ENCODE measurements around the gene AP4S1.

AP4S1 gene

GRCh38 chr14:31006703-31007102 is 18.7 kb upstream of the AP4S1 start:
- no peak for DNase-seq (ENCODE audit: low read depth in 2 of 2)

GRCh38 chr14:31009836-31010574 is 15.4 kb upstream of the AP4S1 start:
- DNase-seq (ENCODE audit: low read depth in 2 of 2) = no peak

DNA sequence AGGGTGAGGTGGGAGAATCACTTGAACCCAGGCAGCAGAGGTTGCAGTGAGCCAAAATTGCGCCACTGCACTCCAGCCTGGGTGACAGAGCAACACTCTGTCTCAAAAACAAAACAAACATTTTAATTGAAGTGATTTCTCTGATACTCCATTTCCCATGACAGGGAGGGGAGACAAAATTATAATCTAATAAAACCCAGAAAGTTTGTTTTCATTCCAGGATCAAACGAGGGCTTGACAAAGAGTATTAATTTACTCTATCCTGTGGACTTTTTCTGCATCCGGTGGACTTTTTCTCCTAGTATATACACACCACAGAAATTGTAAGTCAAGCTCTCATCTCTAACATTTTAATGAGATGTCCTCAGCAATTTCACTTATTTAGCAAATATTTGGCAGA is 14.5 kb upstream of the AP4S1 start:
- DNase-seq (ENCODE audit: low read depth in 2 of 2) = no peak

GRCh38 chr14:31013841-31014240 is 11.6 kb upstream of the AP4S1 start:
- no peak for DNase-seq (ENCODE audit: low read depth in 2 of 2)

GRCh38 chr14:31018057-31018645 is 7.3 kb upstream of the AP4S1 start:
- no peak for DNase-seq (ENCODE audit: low read depth in 2 of 2)

DNA sequence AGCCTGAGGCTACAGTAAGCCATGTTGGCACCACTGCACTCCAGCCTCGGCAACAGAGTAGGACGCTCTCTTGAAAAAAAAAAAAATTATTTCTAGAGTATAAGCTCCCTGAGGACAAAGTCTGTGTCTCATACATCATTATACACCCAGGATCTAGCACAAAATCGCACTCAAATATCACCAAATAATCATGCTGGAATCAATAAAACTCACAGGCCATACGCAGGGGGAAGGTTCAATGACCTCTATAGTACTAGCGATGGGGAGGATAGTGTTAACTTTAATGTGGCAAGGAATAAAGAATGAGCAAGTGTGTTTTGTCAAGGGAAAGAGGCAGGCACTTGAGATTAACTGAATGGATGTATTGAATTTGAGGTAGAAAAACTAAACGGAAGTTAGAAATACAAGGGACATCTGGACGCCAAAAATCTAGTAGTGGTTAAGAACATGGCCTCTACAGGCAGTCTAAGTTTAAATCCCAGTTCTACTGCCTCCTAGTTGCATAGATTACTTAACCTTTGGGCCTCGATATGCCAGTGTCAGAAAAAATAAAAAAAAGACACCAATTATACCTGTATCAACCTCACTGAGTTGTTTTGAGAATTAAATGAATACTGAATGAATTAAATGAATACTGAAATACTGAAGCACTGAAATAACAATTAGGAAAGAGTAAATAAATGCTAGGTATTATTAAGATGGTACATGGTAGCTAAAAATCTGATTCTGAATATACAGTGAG is 4.4 kb upstream of the AP4S1 start:
- DNase-seq (ENCODE audit: low read depth in 2 of 2) = no peak

GRCh38 chr14:31021576-31021949 is 3.9 kb upstream of the AP4S1 start:
- DNase-seq (ENCODE audit: low read depth in 2 of 2) = no peak

- DNase-seq (ENCODE audit: low read depth in 2 of 2) = no peak
These were observed 3.1 kb upstream of the AP4S1 start for GRCh38 chr14:31022386-31022785.

GRCh38 chr14:31024010-31024480 is 1.4 kb upstream of the AP4S1 start:
- no peak for DNase-seq (ENCODE audit: low read depth in 2 of 2)

DNA sequence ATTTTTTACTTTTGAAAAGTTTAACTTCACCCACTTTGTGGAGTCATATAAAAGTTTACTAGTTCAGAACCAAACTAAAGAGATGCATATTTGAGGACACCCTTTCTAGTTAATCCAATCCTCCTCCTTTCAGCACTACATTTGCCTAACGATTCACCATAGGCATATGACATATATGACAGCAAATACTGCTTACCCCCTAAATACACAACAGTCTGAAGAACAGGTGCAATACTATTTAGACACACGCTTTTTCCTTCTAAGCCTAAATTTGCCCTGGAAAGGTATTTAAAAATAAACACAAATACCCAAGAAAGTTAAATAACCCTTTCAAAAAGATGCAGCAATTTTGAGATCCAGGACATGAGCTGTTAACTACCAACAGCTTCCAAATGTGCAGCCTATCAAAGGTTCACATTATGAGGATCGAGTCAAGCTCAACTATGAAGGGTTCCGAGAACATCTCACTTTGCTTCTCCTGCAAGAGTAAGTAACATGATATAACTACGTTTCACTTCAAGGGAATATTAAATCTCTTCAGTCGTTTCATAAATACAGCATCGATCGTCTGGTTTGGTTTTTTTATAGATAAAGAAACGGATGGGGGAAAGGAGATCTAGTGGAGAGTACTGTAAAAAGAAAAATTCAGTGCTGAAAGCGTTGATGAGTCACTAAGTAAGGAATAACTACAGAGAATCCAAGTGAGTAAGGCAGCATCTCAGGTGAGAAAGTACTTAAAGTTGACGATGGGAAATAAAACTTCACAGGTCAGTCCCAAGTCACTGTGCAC is 677 bp upstream of the AP4S1 start:
- DNase-seq (ENCODE audit: low read depth in 2 of 2) = no peak

DNA sequence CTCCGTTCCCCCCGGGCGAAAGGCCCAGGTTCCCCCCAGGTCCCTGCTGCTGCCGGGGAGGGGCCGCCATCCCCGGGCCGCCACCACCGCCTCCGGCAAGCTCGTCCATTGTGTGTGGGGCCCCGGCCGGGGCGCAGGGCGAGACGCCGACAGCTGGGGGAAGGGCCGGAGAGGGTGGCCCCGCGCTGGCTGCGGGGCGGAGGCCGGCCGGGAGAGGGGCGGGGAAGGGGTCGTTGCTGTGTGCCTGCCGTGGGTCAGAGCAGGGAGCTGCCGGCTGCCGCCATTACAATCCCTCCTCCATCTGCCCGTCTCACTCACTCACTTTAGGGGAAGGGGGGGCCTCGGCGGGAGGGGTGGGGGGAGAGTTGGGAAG is 614 bp downstream of the AP4S1 start, which contains the start of gene STRN3:
TSS of gene STRN3 (minus strand) at position 303 of the 373 bp plus-strand sequence. CDS start at position 109, 194 bp downstream.
- no peak for DNase-seq (ENCODE audit: low read depth in 2 of 2)

DNA sequence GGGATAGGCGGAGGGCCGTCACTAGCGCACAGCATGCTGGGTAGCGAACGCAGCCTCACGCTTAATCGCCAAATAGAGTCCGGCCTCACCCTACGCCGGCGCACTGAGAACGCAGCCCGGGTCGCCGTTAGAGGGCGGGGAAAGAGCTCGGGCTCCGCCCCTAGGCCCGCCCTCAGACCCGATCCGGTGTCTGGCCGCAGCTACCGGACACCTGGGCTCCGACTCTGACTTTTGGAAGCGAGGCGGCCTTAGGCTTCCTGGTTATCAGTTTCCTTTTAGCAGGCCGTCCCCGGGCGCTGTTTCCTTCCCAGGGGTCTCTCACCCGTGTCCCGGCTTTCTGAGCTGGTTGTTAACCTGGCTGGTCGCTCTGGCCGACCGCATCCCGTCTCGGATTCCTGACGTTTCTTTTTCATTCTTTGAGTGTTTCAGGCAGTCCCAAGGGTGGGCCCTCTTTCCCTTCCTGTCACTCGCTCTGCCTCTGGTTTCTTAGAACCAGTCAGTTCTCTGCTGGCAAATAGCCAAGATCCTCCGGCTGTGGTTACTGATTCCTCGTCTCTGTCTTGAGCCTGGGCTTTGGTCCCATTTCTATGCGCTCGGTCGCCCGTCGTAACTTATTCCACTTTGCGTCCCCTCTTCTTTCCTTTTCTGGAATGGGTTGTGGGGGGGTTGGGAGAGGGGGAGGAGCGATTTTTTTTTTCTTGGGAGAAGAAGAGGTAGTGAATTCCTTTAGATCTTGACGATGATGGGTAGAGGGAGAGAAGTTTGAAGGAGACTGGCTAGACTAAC is 1.2 kb downstream of the AP4S1 start:
- DNase-seq (ENCODE audit: low read depth in 2 of 2) = peak; percentile 76 to 82

DNA sequence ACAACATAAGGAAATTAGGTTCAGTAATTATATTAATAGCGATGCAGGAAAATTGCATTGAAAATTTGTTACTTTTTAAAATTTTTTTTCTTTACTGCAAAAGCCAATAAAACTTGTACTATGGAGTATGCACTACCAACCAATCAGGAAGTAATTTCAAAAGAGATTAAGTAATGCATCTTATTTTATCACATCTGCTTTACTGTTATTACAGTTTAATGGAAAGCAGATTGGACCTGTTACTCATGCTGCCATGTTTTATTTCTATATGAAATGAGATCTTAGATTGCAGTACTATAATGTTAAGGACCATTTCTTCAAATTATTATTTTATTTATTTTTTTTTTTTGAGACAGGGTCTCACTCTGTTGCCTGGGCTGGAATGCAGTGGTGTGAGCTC is 2.4 kb downstream of the AP4S1 start:
- no peak for DNase-seq (ENCODE audit: low read depth in 2 of 2)

- DNase-seq (ENCODE audit: low read depth in 2 of 2) = no peak
These were observed 3.8 kb downstream of the AP4S1 start for GRCh38 chr14:31029016-31029970.

DNA sequence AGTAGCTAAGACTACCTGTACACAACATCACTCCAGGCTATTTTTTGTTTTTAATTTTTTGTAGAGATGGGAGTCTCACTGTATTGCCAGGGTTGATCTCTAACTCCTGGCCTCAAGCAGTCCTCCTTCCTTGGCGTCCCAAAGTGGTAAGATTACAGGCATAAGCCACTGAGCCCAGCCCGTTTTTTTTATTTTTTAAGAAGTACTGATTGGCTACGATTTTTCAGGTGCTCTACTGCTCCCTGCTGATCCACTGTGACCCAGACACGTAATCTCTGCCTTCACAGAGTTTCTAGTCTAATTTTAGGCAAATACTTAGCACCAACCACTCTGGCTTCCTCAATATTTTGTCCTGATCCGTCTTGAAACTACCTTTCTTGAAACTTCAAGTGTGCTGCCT is 5.0 kb downstream of the AP4S1 start:
- no peak for DNase-seq (ENCODE audit: low read depth in 2 of 2)

GRCh38 chr14:31036552-31036951 is 11.1 kb downstream of the AP4S1 start:
- DNase-seq (ENCODE audit: low read depth in 2 of 2) = no peak

DNA sequence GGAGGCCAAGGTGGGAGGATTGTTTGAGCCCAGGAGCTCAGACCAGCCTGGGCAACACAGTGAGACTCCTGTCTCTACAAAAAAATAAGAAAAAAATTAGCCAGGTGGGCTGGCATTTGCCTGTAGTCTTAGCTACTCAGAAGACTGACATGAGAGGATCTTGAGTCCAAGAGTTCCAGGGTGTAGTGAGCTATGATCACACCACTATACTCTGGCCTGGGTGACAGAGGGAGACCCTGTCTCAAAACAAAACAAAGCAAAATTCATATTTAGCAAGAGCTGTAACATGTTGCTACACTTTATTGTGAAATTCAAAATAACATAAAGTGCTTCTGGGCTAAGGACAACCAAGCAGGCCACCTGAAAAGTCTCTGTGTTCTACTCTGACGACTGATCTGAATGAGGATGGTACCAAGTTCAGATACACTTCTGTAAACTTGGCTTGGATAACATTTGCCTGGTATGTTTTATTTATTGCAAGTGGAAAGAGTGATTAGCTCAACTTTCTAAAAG is 12.3 kb downstream of the AP4S1 start:
- no peak for DNase-seq (ENCODE audit: low read depth in 2 of 2)

DNA sequence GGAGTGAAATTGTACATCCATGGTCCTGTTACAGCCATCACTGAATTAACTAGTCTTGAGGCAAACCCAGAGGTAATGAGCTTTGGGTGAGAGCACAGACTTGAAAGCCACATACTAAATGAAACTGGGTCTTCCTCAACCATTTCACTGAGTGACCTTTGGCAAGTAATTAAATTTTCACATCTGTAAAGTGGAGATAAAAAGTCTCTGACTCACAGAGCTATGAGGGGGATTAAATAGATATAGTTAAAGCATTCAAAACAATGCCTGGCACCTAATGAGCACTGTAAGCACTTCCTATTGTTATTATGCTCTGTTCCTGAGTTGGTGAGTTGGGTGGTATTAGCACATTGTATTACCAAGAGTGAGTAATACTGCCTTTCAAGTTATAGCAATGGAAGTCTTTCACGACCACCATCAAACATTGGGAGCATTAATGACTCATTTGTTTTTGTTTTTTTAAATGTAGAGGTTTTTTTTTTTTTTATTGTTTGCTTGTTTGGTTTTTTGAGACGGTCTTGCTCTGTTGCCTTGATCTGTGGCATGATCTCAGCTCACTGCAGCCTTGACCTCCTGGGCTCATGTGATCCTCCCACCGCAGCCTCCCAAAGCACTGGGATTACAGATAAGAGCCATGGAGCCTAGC is 13.2 kb downstream of the AP4S1 start:
- DNase-seq (ENCODE audit: low read depth in 2 of 2) = no peak

DNA sequence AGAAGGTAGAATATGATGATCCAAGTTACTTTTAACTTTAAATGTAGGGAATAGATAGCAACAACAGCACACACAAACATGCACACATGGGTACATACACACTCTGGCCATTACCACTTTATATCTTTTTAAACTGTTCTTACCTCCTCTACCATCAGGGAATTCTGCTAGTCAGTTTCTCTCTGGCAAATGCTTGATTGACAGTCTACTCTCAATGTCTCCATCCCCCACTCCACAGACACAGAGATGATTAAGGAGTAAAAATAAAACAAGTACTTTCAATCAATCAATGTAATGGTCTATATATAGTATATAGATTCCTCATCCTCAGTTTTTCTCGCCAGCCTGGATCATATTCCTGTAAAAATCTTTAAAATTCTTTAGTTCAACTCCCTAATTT is 16.9 kb downstream of the AP4S1 start:
- no peak for DNase-seq (ENCODE audit: low read depth in 2 of 2)

Data from stimulated activated CD8-positive, alpha-beta memory T cell treated with anti-CD3 and anti-CD28 coated beads, Interleukin-2, amount 100 ng/mL, for 1 hour (primary cell).